GM23338 (cell line): ENCODE measurements around the gene UGT1A4. TPM values are rescaled to one million over a fixed set of nuclear protein-coding genes. Genes with fewer than 3 reads are reported as not detected.

ENCODE experiments used
- ATAC-seq: fragments of 200-7000 bp; cut with Tn5 transposase; 3 replicates; pipeline ENCODE4 v1.9.1; 2020
- DNase-seq: peaks from one replicate; pipeline ENCODE4 v3.0.0-alpha.2; 2015; ENCODE audit warnings: low spot score
- H2AFZ ChIP-seq: fragments of 200-600 bp; sonication (generic); 2 replicates; pipeline ENCODE4 v1.8.0; 2016; ENCODE audit warnings: antibody characterized with exemption, mild to moderate bottlenecking, moderate library complexity
- H3F3A ChIP-seq: fragments of 200-600 bp; sonication (generic); replicated peaks from 2 replicates; pipeline ENCODE4 v1.8.0; 2017; ENCODE audit warnings: antibody characterized with exemption, mixed run types, low read depth
- H3K27ac ChIP-seq: fragments of 200-600 bp; sonication (generic); 2 replicates; pipeline ENCODE4 v1.6.1; 2016; ENCODE audit warnings: low read depth
- H3K27me3 ChIP-seq: fragments of 200-600 bp; sonication (generic); 2 replicates; pipeline ENCODE4 v1.8.0; 2016; ENCODE audit warnings: mild to moderate bottlenecking, mixed run types, moderate library complexity; ENCODE audit not compliant: insufficient read depth
- H3K36me3 ChIP-seq: fragments of 200-600 bp; sonication (generic); 2 replicates; pipeline ENCODE4 v1.8.0; 2016; ENCODE audit warnings: mild to moderate bottlenecking; ENCODE audit not compliant: insufficient read depth
- H3K4me1 ChIP-seq: fragments of 200-600 bp; sonication (generic); 2 replicates; pipeline ENCODE4 v1.8.0; 2016; ENCODE audit warnings: mild to moderate bottlenecking, moderate library complexity; ENCODE audit not compliant: insufficient read depth
- H3K4me2 ChIP-seq: fragments of 200-600 bp; sonication (generic); 2 replicates; pipeline ENCODE4 v1.7.1; 2017; ENCODE audit warnings: mixed run types
- H3K4me3 ChIP-seq: fragments of 200-600 bp; sonication (generic); 2 replicates; pipeline ENCODE4 v1.6.1; 2016; ENCODE audit warnings: mixed run types
- H3K79me2 ChIP-seq: fragments of 200-600 bp; sonication (generic); replicated peaks from 2 replicates; pipeline ENCODE4 v1.8.0; 2017; ENCODE audit warnings: mild to moderate bottlenecking; ENCODE audit not compliant: insufficient read depth
- H3K9me2 ChIP-seq: fragments of 200-600 bp; sonication (generic); 2 replicates; pipeline ENCODE4 v1.8.0; 2017; ENCODE audit not compliant: insufficient read depth
- H4K20me1 ChIP-seq: fragments of 200-600 bp; sonication (generic); replicated peaks from 2 replicates; pipeline ENCODE4 v1.8.0; 2017; ENCODE audit warnings: mild to moderate bottlenecking; ENCODE audit not compliant: insufficient read depth
- H3K27ac Mint-ChIP-seq: 2 replicates; pipeline ENCODE4 v1.8.0; 2020; ENCODE audit warnings: inconsistent platforms, mild to moderate bottlenecking, moderate library complexity, mixed read lengths
- H3K27me3 Mint-ChIP-seq: 3 replicates; pipeline ENCODE4 v1.8.0; 2022; ENCODE audit warnings: low read depth, mild to moderate bottlenecking, moderate library complexity, mixed read lengths, inconsistent platforms; ENCODE audit not compliant: insufficient read depth, poor library complexity
- H3K36me3 Mint-ChIP-seq: 3 replicates; pipeline ENCODE4 v1.8.0; 2021; ENCODE audit warnings: low read depth, mild to moderate bottlenecking, inconsistent platforms, moderate library complexity, mixed read lengths
- H3K4me1 Mint-ChIP-seq: 3 replicates; pipeline ENCODE4 v1.8.0; 2020; ENCODE audit warnings: mild to moderate bottlenecking, inconsistent platforms, mixed read lengths
- H3K4me3 Mint-ChIP-seq: 3 replicates; pipeline ENCODE4 v1.8.0; 2021; ENCODE audit warnings: moderate library complexity, mild to moderate bottlenecking, inconsistent platforms, mixed read lengths
- H3K9me3 Mint-ChIP-seq: 3 replicates; pipeline ENCODE4 v1.8.0; 2020; ENCODE audit warnings: moderate library complexity, mild to moderate bottlenecking, inconsistent platforms, mixed read lengths
- CREB1 ChIP-seq: fragments of 250-450 bp; sonication (Bioruptor Pico); IDR thresholded peaks from 2 replicates; pipeline ENCODE4 v1.5.0; 2020; ENCODE audit warnings: low read depth, mild to moderate bottlenecking, moderate library complexity
- CTCF ChIP-seq, 2 experiments: fragments of 200-600 bp in 1 of 2; sonication (generic) in 1 of 2; conservative IDR thresholded peaks; 2 replicates each; pipeline versions ENCODE4 v1.5.1 to v1.6.1; 2016 to 2017; ENCODE audit warnings: antibody characterized with exemption in 2 of 2, low read depth in 2 of 2, mild to moderate bottlenecking in 2 of 2, moderate library complexity in 1 of 2
- ETS1 ChIP-seq: IDR thresholded peaks from 2 replicates; pipeline ENCODE4 v1.6.1; 2016; ENCODE audit warnings: antibody characterized with exemption
- EZH2 ChIP-seq: fragments of 200-600 bp; sonication (generic); IDR thresholded peaks from one replicate; pipeline ENCODE4 v1.8.0; 2017; ENCODE audit warnings: antibody characterized with exemption, mild to moderate bottlenecking, low read depth; ENCODE audit not compliant: unreplicated experiment
- EZH2phosphoT487 ChIP-seq: fragments of 200-600 bp; sonication (generic); IDR thresholded peaks from one replicate; pipeline ENCODE4 v1.8.1; 2018; ENCODE audit warnings: antibody characterized with exemption; ENCODE audit not compliant: unreplicated experiment
- JUNB ChIP-seq: IDR thresholded peaks from one replicate; pipeline ENCODE4 v1.6.1; 2016; ENCODE audit warnings: antibody characterized with exemption; ENCODE audit not compliant: unreplicated experiment
- NANOG ChIP-seq: IDR thresholded peaks from 2 replicates; pipeline ENCODE4 v1.6.1; 2016; ENCODE audit warnings: antibody characterized with exemption, borderline replicate concordance
- POLR2AphosphoS5 ChIP-seq: IDR thresholded peaks from 2 replicates; pipeline ENCODE4 v1.6.1; 2016; ENCODE audit warnings: antibody characterized with exemption, low read depth
- REST ChIP-seq: IDR thresholded peaks from one replicate; pipeline ENCODE4 v1.6.1; 2018; ENCODE audit warnings: antibody characterized with exemption; ENCODE audit not compliant: unreplicated experiment
- STAT1 ChIP-seq: IDR thresholded peaks from one replicate; pipeline ENCODE4 v1.6.1; 2016; ENCODE audit warnings: antibody characterized with exemption; ENCODE audit not compliant: unreplicated experiment
- ZNF114 ChIP-seq: fragments of 250-450 bp; sonication (Bioruptor Pico); IDR thresholded peaks from 2 replicates; pipeline ENCODE4 v1.5.0; 2020; ENCODE audit warnings: mild to moderate bottlenecking, moderate library complexity
- ZNF331 ChIP-seq: fragments of 250-450 bp; sonication (Bioruptor Pico); IDR thresholded peaks from 2 replicates; pipeline ENCODE4 v1.5.0; 2020; ENCODE audit warnings: low read depth, mild to moderate bottlenecking, moderate library complexity
- ZNF462 ChIP-seq: fragments of 250-450 bp; sonication (Bioruptor Pico); IDR thresholded peaks from 2 replicates; pipeline ENCODE4 v1.5.0; 2020; ENCODE audit warnings: mild to moderate bottlenecking, moderate library complexity
- polyA plus RNA-seq: library from polyadenylated mRNA; unstranded; fragments of >200 nt; fragmentation: Nextera tagmentation; extraction: Ambion mirVana; gene quantifications from 2 replicates; pipeline ENCODE4 v1.2.1, GENCODE V29; 2016
- total RNA-seq: library from RNA; depleted of rRNA; stranded (reverse); fragments of >200 nt; shearing (Covaris generic); gene quantifications from 2 replicates; pipeline ENCODE4 v1.2.3, GENCODE V29; 2014

Gene UGT1A4
- total and polyA plus RNA-seq, 2 experiments from 2014 or later = not detected

- H3K79me2 ChIP-seq = no peaks in the 10 kb centered on the region
- no peaks in the 10 kb centered on the region for H3F3A ChIP-seq
- H3K4me2 ChIP-seq = no peak overlapping the region
- no peaks in the 10 kb centered on the region for H4K20me1 ChIP-seq
- no peak for DNase-seq
- H3K4me3 ChIP-seq = no peak overlapping the region
- no peaks in the 10 kb centered on the region for H3K27me3 ChIP-seq
- H3K36me3 ChIP-seq = no peaks in the 10 kb centered on the region
- peaks cover 2% of the 10 kb centered on the region for H3K27me3 Mint-ChIP-seq
- H2AFZ ChIP-seq = no peak overlapping the region
- no peak overlapping the region for H3K27ac Mint-ChIP-seq
- no peaks in the 10 kb centered on the region for H3K4me1 ChIP-seq
- no peaks in the 10 kb centered on the region for H3K4me1 Mint-ChIP-seq
- no peak overlapping the region for H3K27ac ChIP-seq
- H3K36me3 Mint-ChIP-seq = no peaks in the 10 kb centered on the region
- H3K4me3 Mint-ChIP-seq = no peak overlapping the region
- TF ChIP-seq JUNB (no peak), ZNF462 (CRISPR knock-in tag) (no peak), NANOG (no peak), EZH2 (no peak), CTCF (conservative IDR thresholded peaks at IDR 0.05; ENCODE audit: low read depth in 2 of 2) (no peak), CREB1 (CRISPR knock-in tag) (no peak), ZNF114 (CRISPR knock-in tag) (no peak), POLR2AphosphoS5 (no peak), ZNF331 (CRISPR knock-in tag) (no peak), ETS1 (no peak), STAT1 (no peak), EZH2phosphoT487 (no peak), REST (no peak)
- ATAC-seq = no peak
- no peaks in the 10 kb centered on the region; the same call in none of the 2 replicates for H3K9me2 ChIP-seq
- H3K9me3 Mint-ChIP-seq = peaks cover 5% of the 10 kb centered on the region; the same call in 2 of the 3 replicates
Observed at GRCh38 chr2:233807966-233808935, 89.7 kb downstream of the UGT1A4 start.
